Ovary (tissue), 9 donors: Measurements from ENCODE around the gene IL1RL1. TPM values are rescaled to one million over a fixed set of nuclear protein-coding genes. Genes with fewer than 3 reads are reported as not detected.

ENCODE experiments used
- DNase-seq, 5 donors: peaks; one replicate each; pipeline ENCODE4 v3.0.0-alpha.2; 2019 to 2020
- H3K27ac ChIP-seq, 2 donors: fragments of 200-600 bp; one replicate each; pipeline versions ENCODE4 v1.5.1 to v1.8.0; 2019 to 2022
- H3K27me3 ChIP-seq: fragments of 200-600 bp; one replicate; pipeline ENCODE4 v1.8.0; 2022
- H3K36me3 ChIP-seq: fragments of 200-600 bp; sonication (generic); one replicate; pipeline ENCODE4 v1.5.1; 2019
- H3K4me1 ChIP-seq: one replicate; pipeline ENCODE4 v1.8.1; 2013; ENCODE audit warnings: mild to moderate bottlenecking, moderate library complexity; ENCODE audit not compliant: insufficient read depth
- H3K4me3 ChIP-seq: fragments of 200-600 bp; sonication (generic); one replicate; pipeline ENCODE4 v1.5.1; 2017
- H3K9me3 ChIP-seq, 2 donors: fragments of 200-600 bp in 1 of 2; sonication (generic) in 1 of 2; one replicate each; pipeline versions ENCODE4 v1.5.1 to v1.8.1; 2013 to 2019; ENCODE audit warnings: mild to moderate bottlenecking in 1 of 2, moderate library complexity in 1 of 2
- EP300 ChIP-seq: sonication (generic); formaldehyde crosslinking; IDR thresholded peaks from one replicate; pipeline ENCODE4 v1.6.1; 2017; ENCODE audit warnings: antibody characterized with exemption
- POLR2A ChIP-seq: fragments of 450-650 bp; IDR thresholded peaks from one replicate; pipeline ENCODE4 v1.6.1; 2017; ENCODE audit warnings: antibody characterized with exemption, mild to moderate bottlenecking, moderate library complexity
- WGBS, 3 donors: extraction: QIAGEN DNeasy Blood & Tissue Kit in 1 of 3; methylation state at CpG; one replicate each; pipeline versions ENCODE4 v1.1.5 to v1.1.7; 2013 to 2017; 5-methylcytosine and 5-hydroxymethylcytosine counted together
- intact Hi-C, 4 donors: fragments of 100-400 bp; cut with DNase I; formaldehyde crosslinking; loops; one replicate each; pipeline versions ENCODE4 v1.11.0 to v1.15.1; 2022 to 2023
- polyA plus RNA-seq, 2 donors: library from polyadenylated mRNA; stranded (reverse); fragments of 200-250 nt in 1 of 2; fragments of 350-450 nt in 1 of 2; fragmentation: Illumina TruSeq in 1 of 2; extraction: RNeasy Lipid Tissue Mini Kit (QIAGEN cat#74804) in 1 of 2; gene quantifications; one replicate each; pipeline ENCODE4 v1.2.3, GENCODE V29; 2013 to 2014
- total RNA-seq, 7 donors: library from RNA; depleted of rRNA in 2 of 7; stranded (reverse); fragments of >200 nt in 2 of 7; fragmentation: NEBNext Ultra II Directional in 3 of 7; extraction: Animal tissue kit (Norgen Biotek cat#: 25700) in 3 of 7; gene quantifications; one replicate each; pipeline versions ENCODE4 v1.1.0 to v1.2.4, GENCODE V29; 2016 to 2023
- TF ChIP-seq, protein P1 (sequence below), 3 donors: fragments of 450-650 bp in 2 of 3; fragments of 200-600 bp in 1 of 3; IDR thresholded peaks; one replicate each; pipeline versions ENCODE4 v1.5.1 to v1.8.0; 2016 to 2022; ENCODE audit warnings: antibody characterized with exemption in 3 of 3, mild to moderate bottlenecking in 1 of 3
- donor health status: DM: no; HTN: no; CAD: no; lungs with moderate emphysema.
- donor health status: DM: no; HTN: no; CAD: no.
- donor health status: Bipolar disorder and iron deficiency.
- donor health status: DM: yes; HTN: yes; CAD: no.
- donor health status: DM: no; HTN: no; CAD: no.
- donor health status: DM: yes; HTN: yes; CAD: no.

IL1RL1 gene
- total and polyA plus RNA-seq, 9 donors = 0.36 to 2.3 (median 1.9) TPM; not detected in 1

DNA sequence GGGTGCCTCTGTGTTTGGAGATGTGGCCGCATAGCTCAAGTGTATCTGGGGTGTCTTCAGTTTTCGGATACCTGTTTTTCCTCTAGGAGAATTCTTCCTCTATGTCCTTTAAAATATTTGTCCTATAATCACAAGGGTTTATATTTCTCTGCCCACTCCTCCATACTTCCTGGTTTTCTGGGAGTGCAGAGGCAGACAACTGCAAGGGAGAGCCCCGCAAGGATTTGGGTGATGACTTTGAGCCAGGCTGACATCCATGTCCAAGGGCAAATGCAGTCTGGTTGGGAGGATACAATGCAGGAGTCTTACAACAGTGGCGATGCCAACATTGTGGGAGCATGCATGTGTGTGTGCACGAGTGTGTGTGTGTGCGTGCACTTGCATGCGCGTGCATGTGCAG lies 2.1 kb downstream of the IL1RL1 start:
- Histone ChIP-seq H3K27ac (no peak overlapping the region), H3K27me3 (no peaks in the 10 kb centered on the region), H3K9me3 (no peaks in the 10 kb centered on the region), H3K4me1 (no peaks in the 10 kb centered on the region), H3K36me3 (no peaks in the 10 kb centered on the region), H3K4me3 (no peak overlapping the region)
- 90 to 96% (median 96%) methylated on average over 8 of the region's 8 CpGs for WGBS, 3 donors
- intact Hi-C loops = no loop called here
- TF ChIP-seq, protein P1, sequence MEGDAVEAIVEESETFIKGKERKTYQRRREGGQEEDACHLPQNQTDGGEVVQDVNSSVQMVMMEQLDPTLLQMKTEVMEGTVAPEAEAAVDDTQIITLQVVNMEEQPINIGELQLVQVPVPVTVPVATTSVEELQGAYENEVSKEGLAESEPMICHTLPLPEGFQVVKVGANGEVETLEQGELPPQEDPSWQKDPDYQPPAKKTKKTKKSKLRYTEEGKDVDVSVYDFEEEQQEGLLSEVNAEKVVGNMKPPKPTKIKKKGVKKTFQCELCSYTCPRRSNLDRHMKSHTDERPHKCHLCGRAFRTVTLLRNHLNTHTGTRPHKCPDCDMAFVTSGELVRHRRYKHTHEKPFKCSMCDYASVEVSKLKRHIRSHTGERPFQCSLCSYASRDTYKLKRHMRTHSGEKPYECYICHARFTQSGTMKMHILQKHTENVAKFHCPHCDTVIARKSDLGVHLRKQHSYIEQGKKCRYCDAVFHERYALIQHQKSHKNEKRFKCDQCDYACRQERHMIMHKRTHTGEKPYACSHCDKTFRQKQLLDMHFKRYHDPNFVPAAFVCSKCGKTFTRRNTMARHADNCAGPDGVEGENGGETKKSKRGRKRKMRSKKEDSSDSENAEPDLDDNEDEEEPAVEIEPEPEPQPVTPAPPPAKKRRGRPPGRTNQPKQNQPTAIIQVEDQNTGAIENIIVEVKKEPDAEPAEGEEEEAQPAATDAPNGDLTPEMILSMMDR (IDR thresholded peaks at IDR 0.05) = no peak
- TF ChIP-seq EP300 (no peak), POLR2A (no peak)
- DNase-seq = no peak

DNA sequence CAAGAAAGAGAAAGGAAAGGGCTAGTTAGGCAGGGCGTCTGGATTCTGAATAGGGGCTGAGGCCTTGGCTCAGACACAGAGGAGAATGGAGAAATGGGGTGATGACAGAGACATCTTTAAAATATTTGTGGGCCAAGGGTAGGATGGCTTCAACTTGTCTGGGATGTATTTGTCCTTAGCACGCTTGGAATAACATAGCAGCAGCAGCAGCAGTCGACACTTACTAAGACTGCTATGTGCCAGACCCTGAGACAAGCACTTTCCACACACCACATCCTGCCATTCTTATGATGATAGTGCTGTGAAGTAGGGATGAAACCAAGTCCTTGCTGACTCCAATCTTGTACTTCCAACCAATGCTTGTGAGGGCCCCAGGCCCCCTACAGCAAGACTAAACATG lies 2.6 kb downstream of the IL1RL1 start:
- H3K4me1 ChIP-seq = no peaks in the 10 kb centered on the region
- H3K27ac ChIP-seq = no peak overlapping the region
- intact Hi-C loops = no loop called here
- no peaks in the 10 kb centered on the region for H3K9me3 ChIP-seq
- DNase-seq = no peak
- 83 to 92% (median 87%) methylated on average over 3 of the region's 3 CpGs for WGBS, 3 donors
- no peaks in the 10 kb centered on the region for H3K27me3 ChIP-seq
- TF ChIP-seq EP300 (no peak), POLR2A (no peak)
- TF ChIP-seq, protein P1 (IDR thresholded peaks at IDR 0.05) = no peak
- H3K36me3 ChIP-seq = no peaks in the 10 kb centered on the region
- H3K4me3 ChIP-seq = no peak overlapping the region

DNA sequence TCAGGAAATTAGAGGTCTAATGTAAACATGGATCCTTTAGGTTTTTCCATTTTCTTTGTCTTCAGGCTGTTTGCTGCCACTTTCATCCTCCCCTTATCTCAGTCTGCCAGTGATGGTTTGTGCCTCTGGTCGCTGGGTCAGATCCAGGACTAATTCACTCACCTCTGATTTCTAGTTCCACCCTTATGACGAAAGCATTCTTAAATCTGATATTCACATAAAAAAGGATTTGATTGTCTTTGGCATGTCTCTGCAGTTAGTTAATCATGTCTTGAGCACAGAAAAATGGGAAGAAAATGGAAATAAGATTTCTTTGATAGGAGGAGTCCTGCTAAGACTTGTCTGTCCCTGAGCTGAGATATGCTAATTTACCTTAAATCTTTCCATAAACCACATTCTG lies 4.6 kb downstream of the IL1RL1 start:
- Histone ChIP-seq H3K9me3 (no peaks in the 10 kb centered on the region), H3K36me3 (no peaks in the 10 kb centered on the region), H3K4me1 (no peaks in the 10 kb centered on the region), H3K4me3 (no peak overlapping the region), H3K27me3 (no peaks in the 10 kb centered on the region), H3K27ac (no peak overlapping the region)
- no peak for DNase-seq
- TF ChIP-seq, protein P1 (IDR thresholded peaks at IDR 0.05) = no peak
- TF ChIP-seq POLR2A = no peak
- no peak for TF ChIP-seq EP300
- 69 to 77% (median 70%) methylated on average over 2 of the region's 2 CpGs for WGBS, 3 donors
- intact Hi-C loops = no loop called here

DNA sequence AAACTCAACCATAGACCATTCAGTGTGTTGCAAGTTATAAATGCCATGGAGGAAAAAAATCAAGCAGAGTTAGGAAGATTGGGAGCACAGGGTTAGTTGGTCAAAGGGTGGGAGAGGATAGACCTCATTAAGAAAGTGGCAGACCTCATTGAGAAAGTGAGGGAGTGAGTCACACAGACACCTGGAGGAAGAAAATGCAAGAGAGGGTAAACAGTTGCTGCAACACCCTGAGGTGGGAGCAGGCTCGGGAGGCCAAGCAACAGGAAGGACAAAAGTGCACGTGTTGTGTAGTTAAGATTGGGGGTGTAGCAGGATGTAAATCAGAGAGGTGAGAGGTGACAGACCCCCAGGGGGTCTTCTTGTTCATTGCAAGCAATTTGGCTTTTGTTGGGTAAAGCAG lies 6.4 kb downstream of the IL1RL1 start:
- intact Hi-C loops = no loop called here
- TF ChIP-seq, protein P1 (IDR thresholded peaks at IDR 0.05) = no peak
- TF ChIP-seq EP300 = no peak
- no peak for TF ChIP-seq POLR2A
- no peak for DNase-seq
- Histone ChIP-seq H3K36me3 (no peaks in the 10 kb centered on the region), H3K4me3 (no peak overlapping the region), H3K27me3 (no peaks in the 10 kb centered on the region), H3K9me3 (no peaks in the 10 kb centered on the region), H3K27ac (no peak overlapping the region), H3K4me1 (no peaks in the 10 kb centered on the region)
- WGBS, 3 donors = 16 to 21% (median 18%) methylated on average over 2 of the region's 2 CpGs

DNA sequence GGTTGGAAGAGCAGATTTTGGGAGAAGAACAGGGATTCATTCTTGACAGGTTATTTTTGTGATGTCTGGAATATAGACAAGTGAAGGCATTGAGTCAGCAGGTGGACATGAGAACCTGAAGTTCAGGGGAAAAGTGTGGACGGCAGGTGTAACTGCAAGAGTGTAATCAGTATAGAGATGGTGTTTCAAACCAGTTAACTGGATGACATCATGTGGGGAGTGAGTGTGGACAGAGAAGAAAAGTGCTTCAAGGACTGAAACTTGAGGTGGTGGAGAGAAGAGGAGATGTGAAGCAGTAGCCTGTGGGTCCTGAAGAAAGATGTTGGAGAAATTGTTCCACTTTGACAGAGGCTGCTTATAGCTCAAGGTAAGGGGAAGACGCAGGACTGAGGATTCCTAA lies 7.1 kb downstream of the IL1RL1 start:
- 82 to 85% (median 82%) methylated on average over 2 of the region's 2 CpGs for WGBS, 3 donors

More for the DNA sequence above, 7.1 kb downstream of the IL1RL1 start:
- H3K36me3 ChIP-seq = no peaks in the 10 kb centered on the region
- H3K27ac ChIP-seq = no peak overlapping the region
- no peaks in the 10 kb centered on the region for H3K27me3 ChIP-seq
- no peaks in the 10 kb centered on the region for H3K4me1 ChIP-seq
- H3K9me3 ChIP-seq = no peaks in the 10 kb centered on the region
- TF ChIP-seq, protein P1 (IDR thresholded peaks at IDR 0.05) = no peak
- TF ChIP-seq EP300 (no peak), POLR2A (no peak)
- intact Hi-C loops = no loop called here
- H3K4me3 ChIP-seq = no peak overlapping the region
- DNase-seq = no peak
